Spleen (tissue), 11 donors: ENCODE data around the gene SLC22A1. TPM values are rescaled to one million over a fixed set of nuclear protein-coding genes. Genes with fewer than 3 reads are reported as not detected.

Experiments
- DNase-seq: peaks from one replicate; pipeline ENCODE4 v3.0.0-alpha.2; 2020
- H3K27ac ChIP-seq, 8 donors: fragments of 200-600 bp; sonication (generic) in 7 of 8; 1 replicate in 4 of 8; 2 replicates in 4 of 8; pipeline versions ENCODE4 v1.5.0 to v1.8.0; 2016 to 2021; ENCODE audit warnings: inconsistent platforms in 4 of 8, mild to moderate bottlenecking in 4 of 8, moderate library complexity in 1 of 8
- H3K27me3 ChIP-seq, 7 donors: fragments of 200-600 bp; sonication (generic) in 6 of 7; replicated peaks in 1 of 7; 1 replicate in 4 of 7; 2 replicates in 3 of 7; pipeline versions ENCODE4 v1.5.0 to v1.8.0; 2016 to 2021; ENCODE audit warnings: inconsistent platforms in 3 of 7, mild to moderate bottlenecking in 1 of 7
- H3K36me3 ChIP-seq, 6 donors: fragments of 200-600 bp; sonication (generic) in 5 of 6; 1 replicate in 4 of 6; 2 replicates in 2 of 6; pipeline versions ENCODE4 v1.5.0 to v1.8.0; 2016 to 2021; ENCODE audit warnings: inconsistent platforms in 2 of 6
- H3K4me1 ChIP-seq, 6 donors: fragments of 200-600 bp; sonication (generic) in 5 of 6; 1 replicate in 3 of 6; 2 replicates in 3 of 6; pipeline versions ENCODE4 v1.5.0 to v1.8.0; 2016 to 2021; ENCODE audit warnings: inconsistent platforms in 3 of 6
- H3K4me3 ChIP-seq, 8 donors: fragments of 200-600 bp; sonication (generic) in 7 of 8; 1 replicate in 4 of 8; 2 replicates in 4 of 8; pipeline versions ENCODE4 v1.5.0 to v1.8.0; 2016 to 2021; ENCODE audit warnings: inconsistent platforms in 4 of 8, mild to moderate bottlenecking in 4 of 8, moderate library complexity in 2 of 8
- H3K9me3 ChIP-seq, 8 donors: fragments of 200-600 bp; sonication (generic) in 7 of 8; 1 replicate in 4 of 8; 2 replicates in 4 of 8; pipeline versions ENCODE4 v1.5.0 to v1.8.0; 2016 to 2021; ENCODE audit warnings: inconsistent platforms in 4 of 8
- POLR2A ChIP-seq, 3 donors: fragments of 450-650 bp; IDR thresholded peaks; one replicate each; pipeline ENCODE4 v1.5.1; 2017; ENCODE audit warnings: antibody characterized with exemption in 3 of 3, mild to moderate bottlenecking in 1 of 3
- POLR2AphosphoS5 ChIP-seq, 3 donors: sonication (generic); formaldehyde crosslinking; IDR thresholded peaks; one replicate each; pipeline ENCODE4 v1.5.1; 2017; ENCODE audit warnings: antibody characterized with exemption in 3 of 3
- WGBS, 5 donors: extraction: QIAGEN DNeasy Blood & Tissue Kit in 3 of 5; methylation state at CpG; one replicate each; pipeline versions ENCODE4 v1.1.5 to v1.1.7; 2013 to 2018; 5-methylcytosine and 5-hydroxymethylcytosine counted together
- intact Hi-C: fragments of 100-400 bp; cut with DNase I; formaldehyde crosslinking; loops from one replicate; pipeline ENCODE4 v1.15.0; 2023; ENCODE audit warnings: low total_unique reads
- polyA plus RNA-seq, 3 donors: library from polyadenylated mRNA; stranded (reverse); fragments of 200-250 nt; gene quantifications; one replicate each; pipeline ENCODE4 v1.2.1, GENCODE V29; 2013
- total RNA-seq, 7 donors: library from RNA; depleted of rRNA in 3 of 7; stranded (reverse); fragments of >200 nt in 3 of 7; fragmentation: NEBNext Ultra II Directional in 4 of 7; extraction: Animal tissue kit (Norgen Biotek cat#: 25700) in 4 of 7; gene quantifications; one replicate each; pipeline versions ENCODE4 v1.1.0 to v1.2.1, GENCODE V29; 2016 to 2021
- TF ChIP-seq, protein P1 (sequence below), 11 experiments: fragments of 200-600 bp in 7 of 11; fragments of 450-650 bp in 4 of 11; sonication (generic) in 4 of 11; IDR thresholded peaks in 8 of 11; conservative IDR thresholded peaks in 3 of 11; 1 replicate in 7 of 11; 2 replicates in 4 of 11; pipeline versions ENCODE4 v1.4.0 to v1.8.0; 2016 to 2021; ENCODE audit warnings: antibody characterized with exemption in 11 of 11, inconsistent platforms in 4 of 11, mild to moderate bottlenecking in 1 of 11
- donor health status: healthy with polysubstance abuse.
- donor health status: DM: no; HTN: no; CAD: no; lungs with moderate emphysema.
- donor health status: DM: no; HTN: no; CAD: no.
- donor health status: Bipolar disorder and iron deficiency.
- donor health status: healthy.
- donor health status: DM: no; HTN: no; CAD: no.
- donor health status: DM: yes; HTN: yes; CAD: no.

SLC22A1 gene
- total and polyA plus RNA-seq, 10 donors = 0.23 to 6.1 (median 3.9) TPM

DNA sequence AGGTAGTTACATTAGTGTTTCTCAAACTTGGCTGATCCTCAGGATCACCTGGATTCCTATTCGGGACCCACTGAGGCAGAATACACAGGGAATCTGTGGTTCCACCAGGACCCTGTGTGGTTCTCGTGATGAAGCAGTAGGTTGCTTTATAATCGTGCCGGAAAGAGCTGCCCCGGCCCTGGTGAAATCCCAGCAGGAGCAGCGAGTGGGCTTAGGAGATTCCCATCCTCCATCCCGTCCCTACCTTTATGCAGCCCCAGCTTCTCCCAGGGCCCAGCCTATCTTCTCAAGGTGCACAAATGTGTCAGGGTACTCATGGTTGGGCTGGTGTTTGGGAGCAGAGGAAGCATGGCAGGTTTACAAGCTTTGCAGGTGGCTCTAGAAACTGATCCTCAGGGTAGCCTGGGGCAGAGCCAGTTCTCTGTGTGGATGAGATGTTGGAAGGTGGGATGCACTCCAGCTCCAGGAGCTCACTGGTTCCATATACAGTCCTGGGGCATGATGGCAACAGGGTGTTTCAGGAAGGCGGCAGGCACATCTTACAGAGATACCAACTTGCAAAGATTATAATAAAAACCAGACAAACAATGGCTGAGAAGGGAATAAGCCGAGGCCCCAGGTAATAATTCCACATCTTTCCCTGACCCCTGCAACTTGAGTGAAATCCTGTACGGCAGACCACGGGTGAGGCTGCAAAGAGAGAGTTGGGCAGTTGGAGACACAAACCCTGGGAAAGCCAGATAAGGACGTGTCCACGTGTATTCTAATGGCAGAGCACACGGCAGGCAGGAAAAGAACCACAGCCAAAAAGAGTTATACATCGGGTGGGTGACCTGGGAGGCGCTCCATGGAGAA, 5.9 kb downstream of the SLC22A1 start:
- no peak for TF ChIP-seq POLR2A (IDR thresholded peaks at IDR 0.05)
- TF ChIP-seq POLR2AphosphoS5 (IDR thresholded peaks at IDR 0.05) = no peak
- TF ChIP-seq, protein P1, sequence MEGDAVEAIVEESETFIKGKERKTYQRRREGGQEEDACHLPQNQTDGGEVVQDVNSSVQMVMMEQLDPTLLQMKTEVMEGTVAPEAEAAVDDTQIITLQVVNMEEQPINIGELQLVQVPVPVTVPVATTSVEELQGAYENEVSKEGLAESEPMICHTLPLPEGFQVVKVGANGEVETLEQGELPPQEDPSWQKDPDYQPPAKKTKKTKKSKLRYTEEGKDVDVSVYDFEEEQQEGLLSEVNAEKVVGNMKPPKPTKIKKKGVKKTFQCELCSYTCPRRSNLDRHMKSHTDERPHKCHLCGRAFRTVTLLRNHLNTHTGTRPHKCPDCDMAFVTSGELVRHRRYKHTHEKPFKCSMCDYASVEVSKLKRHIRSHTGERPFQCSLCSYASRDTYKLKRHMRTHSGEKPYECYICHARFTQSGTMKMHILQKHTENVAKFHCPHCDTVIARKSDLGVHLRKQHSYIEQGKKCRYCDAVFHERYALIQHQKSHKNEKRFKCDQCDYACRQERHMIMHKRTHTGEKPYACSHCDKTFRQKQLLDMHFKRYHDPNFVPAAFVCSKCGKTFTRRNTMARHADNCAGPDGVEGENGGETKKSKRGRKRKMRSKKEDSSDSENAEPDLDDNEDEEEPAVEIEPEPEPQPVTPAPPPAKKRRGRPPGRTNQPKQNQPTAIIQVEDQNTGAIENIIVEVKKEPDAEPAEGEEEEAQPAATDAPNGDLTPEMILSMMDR (IDR thresholded peaks at IDR 0.05 in 8 of 11, conservative IDR thresholded peaks at IDR 0.05 in 3 of 11) = no peak
- H3K27ac ChIP-seq = no peak overlapping the region

DNA sequence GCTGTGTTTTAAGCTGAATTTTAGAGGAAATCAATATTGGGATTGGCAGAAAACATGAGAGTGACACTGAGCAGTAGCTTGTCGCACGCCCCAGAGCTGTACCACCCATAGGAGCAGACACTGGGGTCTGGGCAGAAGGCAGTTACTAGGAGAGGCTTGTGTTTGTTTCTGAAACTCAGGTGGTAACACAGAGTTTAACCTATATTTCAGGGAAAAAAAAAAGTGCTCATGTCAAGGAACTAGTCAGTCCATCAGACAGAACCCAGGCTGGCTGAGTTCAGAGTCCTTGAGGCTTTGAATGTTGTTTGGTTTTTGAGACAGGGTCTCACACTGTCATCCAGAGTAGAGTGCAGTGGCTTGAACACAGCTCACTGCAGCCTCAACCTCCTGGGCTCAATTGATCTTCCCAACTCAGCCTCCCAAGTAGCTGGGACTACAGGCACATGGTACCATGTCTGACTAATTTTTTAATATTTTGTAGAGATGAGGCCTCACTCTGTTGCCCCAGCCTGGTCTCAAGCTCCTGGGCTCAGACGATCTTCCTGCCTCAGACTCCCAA, 6.6 kb downstream of the SLC22A1 start:
- 87 to 97% (median 92%) methylated on average over 3 of the region's 3 CpGs for WGBS, 5 donors
- H3K27me3 ChIP-seq = no peaks in the 10 kb centered on the region
- H3K4me1 ChIP-seq = no peaks in the 10 kb centered on the region
- TF ChIP-seq, protein P1 (IDR thresholded peaks at IDR 0.05 in 8 of 11, conservative IDR thresholded peaks at IDR 0.05 in 3 of 11) = no peak
- TF ChIP-seq POLR2AphosphoS5 (IDR thresholded peaks at IDR 0.05) (no peak), POLR2A (IDR thresholded peaks at IDR 0.05) (no peak)
- intact Hi-C loops = no loop called here
- no peak overlapping the region for H3K4me3 ChIP-seq
- peaks cover 0 to 2% (median 0%) of the 10 kb centered on the region in 6 donors for H3K36me3 ChIP-seq
- no peaks in the 10 kb centered on the region for H3K9me3 ChIP-seq
- no peak overlapping the region for H3K27ac ChIP-seq
- peak; percentile 8 for DNase-seq

More for the DNA sequence above, 5.9 kb downstream of the SLC22A1 start:
- WGBS, 5 donors = 89 to 93% (median 92%) methylated on average over 16 of the region's 16 CpGs
- Histone ChIP-seq H3K36me3 (peaks cover 0 to 9% (median 0%) of the 10 kb centered on the region in 6 donors), H3K4me3 (no peak overlapping the region), H3K27me3 (no peaks in the 10 kb centered on the region), H3K4me1 (no peaks in the 10 kb centered on the region), H3K9me3 (no peaks in the 10 kb centered on the region)
- intact Hi-C loops = no loop called here
- DNase-seq = peak; percentile 46

DNA sequence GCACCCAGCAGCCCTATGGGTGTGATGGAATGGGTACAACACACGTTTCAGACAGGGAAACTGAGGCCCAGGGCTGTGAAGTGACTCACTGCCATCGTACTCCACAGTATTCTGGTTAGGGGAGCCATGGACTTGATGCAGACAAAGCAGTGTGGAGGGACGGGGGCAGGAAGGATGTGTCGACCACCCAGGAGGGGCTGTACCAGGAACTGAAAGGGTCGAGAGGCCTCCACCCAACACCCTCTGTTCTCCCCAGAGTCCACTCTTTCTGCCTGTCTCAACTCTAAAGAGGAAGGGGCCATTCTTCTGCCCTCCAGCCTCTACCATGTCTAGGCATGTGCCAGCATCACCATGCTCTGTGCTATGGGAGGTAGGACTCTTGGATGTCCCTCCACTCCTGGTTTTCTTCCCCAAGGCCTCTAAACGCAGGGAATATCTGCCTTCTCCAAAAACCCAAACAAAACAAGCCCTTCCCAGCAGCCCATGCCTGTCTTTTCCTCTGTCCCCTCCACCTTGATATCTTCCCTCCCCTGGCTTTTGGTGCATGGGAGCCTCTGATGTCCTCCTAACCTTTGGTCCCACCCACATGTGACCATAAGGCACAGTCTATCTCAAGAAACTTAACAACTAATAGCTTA, 7.4 kb downstream of the SLC22A1 start:
- intact Hi-C loops = no loop called here
- no peaks in the 10 kb centered on the region for H3K4me1 ChIP-seq
- no peak overlapping the region for H3K27ac ChIP-seq
- 63 to 77% (median 64%) methylated on average over 6 of the region's 6 CpGs for WGBS, 5 donors
- H3K9me3 ChIP-seq = no peaks in the 10 kb centered on the region
- H3K27me3 ChIP-seq = no peaks in the 10 kb centered on the region
- DNase-seq = peak; percentile 18
- peaks cover 0 to 5% (median 0%) of the 10 kb centered on the region in 6 donors for H3K36me3 ChIP-seq
- TF ChIP-seq POLR2AphosphoS5 (IDR thresholded peaks at IDR 0.05) (no peak), POLR2A (IDR thresholded peaks at IDR 0.05) (no peak)
- TF ChIP-seq, protein P1 (IDR thresholded peaks at IDR 0.05 in 8 of 11, conservative IDR thresholded peaks at IDR 0.05 in 3 of 11) = no peak
- no peak overlapping the region for H3K4me3 ChIP-seq
